ENCODE results near the gene NHLH2.

NHLH2 gene

GRCh38 chr1:115840605-115841460, at the start of gene NHLH2:
Gene NHLH2 (minus strand): TSS chr1:115841126. CDS start chr1:115838372, 2,754 bp downstream.
- Mint-ChIP-seq H3K9me3 (peaks cover 0 to 6% of the 10 kb centered on the region in 2 donors), H3K4me3 (peak within 1 kb of the TSS in 1 of 2 donors; percentile 84), H3K27ac (no peak within 1 kb of the TSS), H3K4me1 (peaks cover 13% of the 10 kb centered on the region), H3K27me3 (peaks cover 70% of the 10 kb centered on the region)
- ATAC-seq, result no peak
- no peak for DNase-seq

DNA sequence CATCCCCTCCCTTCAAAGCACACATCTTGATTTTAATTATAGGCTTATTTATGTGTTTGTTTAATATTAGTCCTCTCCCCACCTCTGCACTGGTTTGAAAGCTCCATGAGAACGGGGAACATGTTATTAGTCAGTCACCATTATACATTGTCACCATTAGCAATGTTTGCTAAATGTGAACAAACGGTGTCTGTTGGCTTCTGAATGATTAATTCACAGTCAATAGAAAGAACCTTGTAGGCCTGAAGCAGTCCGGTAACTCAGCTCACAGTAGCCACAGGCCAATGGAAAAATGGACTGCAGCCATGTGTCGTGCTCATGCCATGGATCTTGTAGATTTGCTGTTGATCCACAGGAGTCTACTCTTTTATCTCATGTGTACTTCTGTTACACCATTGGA, 49.7 kb upstream of the NHLH2 start:
- Mint-ChIP-seq H3K4me1 (no peaks in the 10 kb centered on the region), H3K27me3 (no peaks in the 10 kb centered on the region), H3K4me3 (no peak overlapping the region), H3K9me3 (no peaks in the 10 kb centered on the region), H3K27ac (no peak overlapping the region)
- no peak for ATAC-seq
- DNase-seq, result no peak

DNA sequence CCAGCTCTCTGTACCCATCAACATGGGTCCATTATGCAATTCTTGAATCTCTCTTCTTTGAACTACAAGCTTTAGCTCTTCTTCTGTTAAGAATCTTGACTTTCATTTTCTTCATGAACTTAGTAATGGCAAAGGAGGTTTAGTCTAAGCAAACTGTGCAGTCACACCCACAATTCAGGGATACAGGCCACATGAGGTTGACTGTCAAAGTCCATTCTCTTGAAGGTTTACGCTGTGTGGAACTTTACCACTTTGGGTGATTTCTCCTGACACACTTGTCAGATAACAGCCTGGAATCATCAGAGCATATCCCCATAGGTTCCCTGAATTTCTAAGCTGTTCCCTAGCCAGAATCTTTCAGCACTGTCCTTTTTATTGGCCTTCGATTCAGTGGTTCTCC, 48.0 kb upstream of the NHLH2 start:
- Mint-ChIP-seq H3K27ac (no peak overlapping the region), H3K4me3 (no peak overlapping the region), H3K9me3 (no peaks in the 10 kb centered on the region), H3K27me3 (peaks cover 1% of the 10 kb centered on the region), H3K4me1 (no peaks in the 10 kb centered on the region)
- DNase-seq (no peak), ATAC-seq (no peak)

DNA sequence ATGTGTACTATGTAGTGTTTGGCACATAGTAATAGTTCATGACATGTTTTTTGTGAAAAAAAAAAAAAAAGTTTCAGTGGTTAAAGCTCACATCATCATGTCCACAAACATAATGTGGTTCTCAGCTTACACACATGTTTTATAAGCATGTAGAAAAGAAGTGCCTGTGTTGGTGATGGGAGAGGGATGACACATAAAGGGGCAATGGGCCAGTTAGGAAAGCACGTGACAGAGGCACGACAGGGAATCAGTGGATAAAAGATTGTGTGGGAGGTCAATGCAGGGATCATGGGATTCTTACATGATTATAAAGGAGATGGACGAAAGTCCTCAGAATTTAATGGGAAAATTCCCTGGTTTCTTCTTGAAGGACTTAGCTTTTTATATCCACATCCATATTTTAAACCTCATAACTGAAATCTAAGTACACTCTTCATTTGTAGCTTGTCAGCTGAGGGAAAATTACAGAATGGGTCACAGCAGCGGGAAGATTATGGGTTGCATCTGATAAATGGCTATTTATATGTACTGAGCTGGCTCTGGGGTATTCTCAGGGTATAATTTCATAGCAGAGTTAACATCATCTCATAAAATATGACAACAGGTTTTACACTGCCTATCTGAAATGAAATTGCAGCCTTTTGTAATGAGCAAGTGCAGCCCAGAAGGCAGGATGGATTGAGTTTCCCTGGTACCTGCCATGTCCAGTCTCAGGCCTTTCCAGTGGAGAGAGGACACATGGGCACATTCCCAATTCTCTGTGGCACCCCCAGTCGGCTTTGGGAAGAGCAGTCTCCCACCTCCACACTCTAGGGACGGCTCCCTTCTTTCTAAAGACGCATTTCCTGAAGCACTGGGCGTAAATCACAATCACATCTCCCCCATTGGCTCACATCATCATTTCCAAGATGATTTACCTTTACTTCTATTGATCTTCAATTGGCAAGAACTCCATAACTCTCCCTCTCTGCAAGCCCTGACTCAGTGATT, 42.3 kb upstream of the NHLH2 start:
- DNase-seq (no peak), ATAC-seq (no peak)
- Mint-ChIP-seq H3K27me3 (peaks cover 27% of the 10 kb centered on the region), H3K4me1 (no peaks in the 10 kb centered on the region), H3K27ac (no peak overlapping the region), H3K4me3 (no peak overlapping the region), H3K9me3 (no peaks in the 10 kb centered on the region)

GRCh38 chr1:115880981-115881672, 40.2 kb upstream of the NHLH2 start:
- Mint-ChIP-seq H3K4me3 (no peak overlapping the region), H3K4me1 (no peaks in the 10 kb centered on the region), H3K27me3 (peaks cover 33% of the 10 kb centered on the region), H3K9me3 (no peaks in the 10 kb centered on the region), H3K27ac (no peak overlapping the region)
- no peak for ATAC-seq
- no peak for DNase-seq

- no peak overlapping the region for H3K4me3 Mint-ChIP-seq
- ATAC-seq (no peak), DNase-seq (no peak)
- no peak overlapping the region for H3K27ac Mint-ChIP-seq
- H3K27me3 Mint-ChIP-seq, result peaks cover 40% of the 10 kb centered on the region
- H3K9me3 Mint-ChIP-seq, result no peaks in the 10 kb centered on the region
- H3K4me1 Mint-ChIP-seq, result no peaks in the 10 kb centered on the region
Observed at GRCh38 chr1:115879977-115880376, 39.1 kb upstream of the NHLH2 start.

DNA sequence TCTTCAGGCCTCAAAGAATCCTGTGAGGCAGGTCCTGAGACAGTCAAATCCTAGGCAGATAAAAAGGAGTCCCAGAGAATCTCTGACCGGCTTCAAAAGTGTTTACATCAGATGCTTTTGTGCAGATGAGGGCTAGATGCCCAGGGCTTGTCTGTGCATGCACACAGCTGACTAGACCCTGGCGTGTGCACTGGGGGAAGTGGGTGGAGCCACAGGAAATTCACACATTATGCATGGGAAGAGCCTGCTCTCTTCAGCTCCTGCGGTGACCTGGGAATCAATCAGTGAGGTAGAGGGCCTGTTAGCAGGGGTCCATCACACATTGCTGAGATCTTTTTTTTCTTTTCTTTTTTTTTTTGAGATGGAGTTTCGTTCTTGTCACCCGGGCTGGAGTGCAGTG, 36.6 kb upstream of the NHLH2 start:
- no peaks in the 10 kb centered on the region for H3K9me3 Mint-ChIP-seq
- H3K4me1 Mint-ChIP-seq, result no peaks in the 10 kb centered on the region
- DNase-seq, result no peak
- peak overlapping the region in 1 of 2 donors; percentile 23 for H3K27ac Mint-ChIP-seq
- peaks cover 41% of the 10 kb centered on the region for H3K27me3 Mint-ChIP-seq
- H3K4me3 Mint-ChIP-seq, result no peak overlapping the region
- no peak for ATAC-seq

- no peak for DNase-seq
- H3K4me3 Mint-ChIP-seq, result no peak overlapping the region
- H3K4me1 Mint-ChIP-seq, result no peaks in the 10 kb centered on the region
- no peak for ATAC-seq
- H3K27ac Mint-ChIP-seq, result no peak overlapping the region
- peaks cover 38% of the 10 kb centered on the region for H3K27me3 Mint-ChIP-seq
- H3K9me3 Mint-ChIP-seq, result no peaks in the 10 kb centered on the region
Observed at GRCh38 chr1:115874904-115875303, 34.0 kb upstream of the NHLH2 start.

GRCh38 chr1:115874497-115874896, 33.6 kb upstream of the NHLH2 start:
- H3K9me3 Mint-ChIP-seq, result no peaks in the 10 kb centered on the region
- no peak for ATAC-seq
- no peak overlapping the region for H3K27ac Mint-ChIP-seq
- no peak for DNase-seq
- H3K27me3 Mint-ChIP-seq, result peaks cover 38% of the 10 kb centered on the region
- H3K4me3 Mint-ChIP-seq, result no peak overlapping the region
- no peaks in the 10 kb centered on the region for H3K4me1 Mint-ChIP-seq

- no peaks in the 10 kb centered on the region for H3K4me1 Mint-ChIP-seq
- ATAC-seq (no peak), DNase-seq (no peak)
- H3K27ac Mint-ChIP-seq, result no peak overlapping the region
- H3K27me3 Mint-ChIP-seq, result peaks cover 34% of the 10 kb centered on the region
- no peaks in the 10 kb centered on the region for H3K9me3 Mint-ChIP-seq
- no peak overlapping the region for H3K4me3 Mint-ChIP-seq
Observed at GRCh38 chr1:115873184-115873583, 32.3 kb upstream of the NHLH2 start.

DNA sequence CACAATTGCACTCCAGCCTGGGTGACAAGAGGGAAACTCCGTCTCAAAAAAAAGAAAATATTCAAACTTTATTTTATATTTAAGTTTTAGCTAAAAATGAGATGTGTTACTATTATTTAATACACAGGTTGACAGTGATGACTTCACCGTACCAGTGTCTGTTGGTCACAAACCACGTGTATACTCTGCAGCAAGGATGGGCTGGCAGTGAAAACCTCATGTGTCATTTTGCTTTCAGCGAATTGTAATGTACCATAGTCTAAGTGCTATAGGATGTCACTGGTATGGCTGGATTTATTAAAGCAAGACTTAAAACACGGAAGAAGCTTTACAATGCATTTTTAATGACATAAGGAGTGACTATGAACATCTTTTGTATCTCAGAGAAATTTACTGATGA, 28.1 kb upstream of the NHLH2 start:
- ATAC-seq, result no peak
- Mint-ChIP-seq H3K9me3 (no peaks in the 10 kb centered on the region), H3K27ac (no peak overlapping the region), H3K27me3 (peaks cover 20% of the 10 kb centered on the region), H3K4me3 (no peak overlapping the region), H3K4me1 (no peaks in the 10 kb centered on the region)
- no peak for DNase-seq

DNA sequence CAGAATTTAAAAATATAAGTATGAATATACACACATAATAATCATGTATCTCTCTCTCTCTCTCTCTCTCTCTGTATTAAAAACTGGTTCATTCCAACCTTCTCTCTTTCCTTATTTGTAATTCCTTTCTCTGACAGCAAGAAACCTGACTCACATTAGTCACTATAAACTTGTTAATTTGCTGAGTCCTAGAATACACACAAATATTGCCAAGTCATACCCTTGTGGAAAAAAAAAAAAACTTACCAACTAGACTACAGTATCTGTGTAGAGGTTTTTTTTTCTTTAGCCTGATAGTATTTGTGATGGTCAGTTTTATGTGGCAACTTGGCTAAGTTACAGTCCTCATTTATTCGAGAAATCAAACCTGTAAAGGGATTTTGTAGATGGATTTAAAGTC, 26.3 kb upstream of the NHLH2 start:
- H3K4me1 Mint-ChIP-seq, result no peaks in the 10 kb centered on the region
- no peak overlapping the region for H3K4me3 Mint-ChIP-seq
- ATAC-seq (no peak), DNase-seq (no peak)
- H3K9me3 Mint-ChIP-seq, result no peaks in the 10 kb centered on the region
- H3K27me3 Mint-ChIP-seq, result peaks cover 17% of the 10 kb centered on the region
- no peak overlapping the region for H3K27ac Mint-ChIP-seq

DNA sequence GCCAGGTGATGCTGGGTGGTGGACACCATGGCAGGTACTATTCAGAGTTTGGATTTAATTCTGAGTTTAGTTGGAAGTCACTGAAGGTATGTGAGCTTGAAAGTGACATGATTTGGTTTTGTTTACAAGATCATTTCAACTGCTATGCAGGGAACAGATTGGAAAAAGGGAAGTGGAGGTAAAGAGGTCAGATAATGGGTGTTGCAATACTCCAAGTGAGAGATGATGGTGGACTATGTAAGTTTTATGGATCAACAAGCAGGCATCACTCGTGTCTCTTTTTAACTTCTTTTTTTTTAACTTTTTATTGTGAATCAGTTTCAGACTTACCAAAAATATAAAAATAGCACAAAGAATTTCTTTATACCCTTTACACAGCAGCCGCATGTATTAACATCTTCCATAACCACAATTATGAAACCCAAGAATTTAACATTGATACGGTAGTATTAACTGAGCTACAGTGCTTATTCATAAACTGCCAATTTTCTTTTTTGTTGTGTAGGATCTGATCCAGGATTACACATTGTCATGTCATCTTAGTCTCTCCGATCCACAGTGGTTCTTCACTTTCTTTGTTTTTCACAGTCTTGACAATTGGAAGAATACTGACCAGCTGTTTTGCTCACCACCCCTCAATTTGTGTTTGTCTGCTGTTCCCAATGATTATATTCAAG, 24.9 kb upstream of the NHLH2 start:
- Mint-ChIP-seq H3K27me3 (peaks cover 28% of the 10 kb centered on the region), H3K4me3 (no peak overlapping the region), H3K4me1 (no peaks in the 10 kb centered on the region), H3K27ac (no peak overlapping the region), H3K9me3 (no peaks in the 10 kb centered on the region)
- ATAC-seq (no peak), DNase-seq (no peak)

DNA sequence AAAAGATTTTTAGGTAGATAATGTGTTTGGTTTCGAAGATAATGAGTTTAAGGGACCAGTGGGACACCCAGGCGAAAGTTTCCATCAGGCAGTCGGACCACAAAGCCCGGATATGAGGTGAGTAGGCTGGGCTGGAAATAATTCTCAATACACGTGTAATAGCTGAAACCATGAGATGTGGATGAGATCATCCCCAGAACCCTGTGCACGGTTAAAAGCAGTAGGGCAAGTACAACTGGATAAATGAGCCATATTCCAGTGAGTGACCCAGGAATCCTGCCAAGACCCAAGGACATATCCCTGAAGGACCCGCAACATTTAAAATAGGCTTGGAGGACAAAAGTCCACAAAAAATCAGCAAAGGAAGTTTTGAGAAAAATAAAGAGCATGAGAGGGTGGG, 21.5 kb upstream of the NHLH2 start:
- no peak overlapping the region for H3K4me3 Mint-ChIP-seq
- H3K27ac Mint-ChIP-seq, result peak overlapping the region; percentile 35 to 84
- H3K4me1 Mint-ChIP-seq, result no peaks in the 10 kb centered on the region

GRCh38 chr1:115854005-115854404, 13.1 kb upstream of the NHLH2 start:
- peaks cover 7 to 10% of the 10 kb centered on the region in 2 donors for H3K9me3 Mint-ChIP-seq
- H3K27me3 Mint-ChIP-seq, result peaks cover 63% of the 10 kb centered on the region
- H3K4me1 Mint-ChIP-seq, result no peaks in the 10 kb centered on the region
- ATAC-seq (no peak), DNase-seq (no peak)
- H3K4me3 Mint-ChIP-seq, result no peak overlapping the region
- H3K27ac Mint-ChIP-seq, result no peak overlapping the region

More for the DNA sequence above, 21.5 kb upstream of the NHLH2 start:
- peaks cover 49% of the 10 kb centered on the region for H3K27me3 Mint-ChIP-seq
- H3K9me3 Mint-ChIP-seq, result no peaks in the 10 kb centered on the region
- ATAC-seq (no peak), DNase-seq (no peak)

All from stimulated activated naive CD8-positive, alpha-beta T cell treated with anti-CD3 and anti-CD28 coated beads, Interleukin-15, amount 100 ng/mL, for 72 hours (primary cell).